HG02642 (cell line): ENCODE results near the gene TECTA.
"Not testable (repeated sequence)": the region's sequence is repeated elsewhere in the genome, so short reads cannot be mapped to it uniquely, and the experiment has no call there.

Experiments
- ATAC-seq: cut with Tn5 transposase; IDR thresholded peaks from one replicate; pipeline ENCODE4 v1.9.1; 2021; ENCODE audit warnings: mild to moderate bottlenecking; ENCODE audit not compliant: unreplicated experiment, poor library complexity

Gene TECTA

DNA sequence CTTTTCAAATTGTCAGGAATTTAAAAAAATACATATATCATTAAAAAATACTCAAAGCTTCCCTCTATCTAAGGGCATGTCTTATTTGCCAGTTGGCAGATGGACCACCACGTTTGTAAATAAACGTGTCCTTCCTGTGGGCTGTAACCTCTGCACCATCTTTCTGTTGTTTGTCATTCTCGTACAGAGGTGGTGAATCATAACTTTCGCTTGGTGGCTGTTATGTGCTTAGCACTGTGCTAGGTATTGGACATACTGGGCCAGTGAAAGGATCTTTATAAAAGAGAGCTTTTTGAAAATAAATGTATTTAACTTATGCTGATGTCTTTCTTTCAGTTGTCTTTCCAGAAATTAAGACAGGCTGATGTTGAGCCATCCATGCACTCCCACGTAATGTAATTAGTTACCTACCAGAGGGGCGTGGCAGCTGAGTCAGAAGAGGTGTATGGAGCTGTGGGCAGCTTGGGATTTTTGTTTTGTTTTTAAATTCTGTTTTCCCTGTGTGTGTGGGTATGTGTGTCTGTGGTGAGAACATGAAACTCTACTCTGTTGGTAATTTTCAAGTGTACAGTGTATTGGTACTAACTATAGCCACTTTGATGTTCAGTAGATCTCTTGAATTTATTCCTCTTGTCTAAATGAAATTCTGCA is 62.7 kb downstream of the TECTA start:
- no peak for ATAC-seq

DNA sequence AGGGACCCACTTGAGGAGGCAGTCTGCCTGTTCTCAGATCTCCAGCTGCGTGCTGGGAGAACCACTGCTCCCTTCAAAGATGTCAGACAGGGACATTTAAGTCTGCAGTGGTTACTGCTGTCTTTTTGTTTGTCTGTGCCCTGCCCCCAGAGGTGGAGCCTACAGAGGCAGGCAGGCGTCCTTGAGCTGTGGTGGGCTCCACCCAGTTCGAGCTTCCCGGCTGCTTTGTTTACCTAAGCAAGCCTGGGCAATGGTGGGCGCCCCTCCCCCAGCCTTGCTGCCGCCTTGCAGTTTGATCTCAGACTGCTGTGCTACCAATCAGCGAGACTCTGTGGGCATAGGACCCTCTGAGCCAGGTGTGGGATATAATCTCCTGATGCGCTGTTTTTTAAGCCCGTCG is 76.6 kb downstream of the TECTA start:
- ATAC-seq: not testable (repeated sequence)

DNA sequence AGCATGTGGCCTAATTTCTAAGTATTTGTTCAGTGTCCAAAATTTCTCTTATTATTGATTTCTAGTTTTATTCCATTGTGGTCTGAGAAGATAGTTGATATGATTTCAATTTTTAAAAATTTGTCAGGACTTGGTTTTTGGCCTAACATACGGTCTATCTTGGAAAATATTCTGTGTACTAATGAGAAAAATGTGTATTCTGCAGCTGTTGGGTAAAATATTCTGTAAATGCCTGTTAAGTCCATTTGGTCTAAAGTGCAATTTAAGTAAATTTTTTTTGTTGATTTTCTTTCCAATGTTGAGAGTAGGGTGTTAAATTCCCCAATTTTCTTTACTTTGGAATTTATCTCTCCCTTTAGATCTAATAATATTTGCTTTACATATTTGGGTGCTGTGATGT is 78.3 kb downstream of the TECTA start:
- ATAC-seq: no peak

DNA sequence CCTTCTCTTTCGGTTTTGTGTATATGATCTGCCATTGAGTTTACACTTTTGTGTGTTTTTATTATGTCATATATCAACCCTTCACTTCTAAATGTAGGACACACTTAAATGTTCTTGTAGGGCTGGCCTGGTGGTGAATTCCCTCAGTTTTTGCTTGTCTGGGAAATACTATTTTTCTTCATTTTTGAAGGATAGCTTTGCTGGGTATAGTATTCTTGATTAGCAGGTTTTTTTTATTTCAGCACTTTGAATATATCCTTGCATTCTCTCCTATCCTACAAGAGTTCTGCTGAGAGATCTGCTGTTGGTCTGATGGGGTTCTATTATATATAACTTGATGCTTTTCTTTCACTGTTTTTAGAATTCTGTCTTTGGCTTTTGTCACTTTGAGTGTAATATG is 79.1 kb downstream of the TECTA start:
- no peak for ATAC-seq

DNA sequence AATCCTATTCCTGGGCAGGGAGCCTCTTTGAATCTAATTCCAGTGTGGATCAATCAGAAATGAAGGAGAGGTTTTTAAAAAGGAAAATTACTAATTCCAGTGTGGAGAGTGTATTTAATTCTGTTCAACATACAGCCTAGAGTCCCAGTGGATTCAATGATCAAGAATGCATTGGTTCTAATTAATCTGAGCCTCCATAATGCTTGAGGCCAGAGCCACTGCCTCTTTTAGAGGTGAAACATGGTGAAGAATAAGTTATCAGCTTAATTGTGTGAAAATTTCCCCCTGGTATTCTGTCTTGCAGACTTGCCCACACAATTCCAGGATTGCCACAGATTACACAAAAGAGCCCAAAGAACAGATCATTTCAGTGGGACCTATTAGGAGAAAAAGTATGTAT is 87.7 kb downstream of the TECTA start:
- no peak for ATAC-seq

DNA sequence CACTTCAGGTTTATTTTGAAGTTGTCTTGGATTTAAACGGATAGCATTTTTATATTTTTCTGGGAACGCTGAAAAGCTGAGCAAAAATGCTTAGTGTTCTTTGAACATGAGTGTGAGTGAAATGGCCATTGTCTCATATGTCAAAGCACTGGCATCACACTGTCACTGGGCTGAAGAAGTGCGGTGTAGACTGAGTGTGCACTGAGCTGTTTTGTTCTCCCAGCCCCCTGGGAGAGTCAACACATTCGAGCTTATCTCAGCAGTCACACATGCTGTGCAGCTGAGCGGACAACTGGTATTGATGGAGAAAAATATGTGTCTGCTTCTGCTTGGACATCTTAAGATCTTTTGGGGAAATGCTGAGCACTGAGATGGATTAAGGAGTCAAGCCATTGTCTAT is 90.8 kb downstream of the TECTA start:
- no peak for ATAC-seq

DNA sequence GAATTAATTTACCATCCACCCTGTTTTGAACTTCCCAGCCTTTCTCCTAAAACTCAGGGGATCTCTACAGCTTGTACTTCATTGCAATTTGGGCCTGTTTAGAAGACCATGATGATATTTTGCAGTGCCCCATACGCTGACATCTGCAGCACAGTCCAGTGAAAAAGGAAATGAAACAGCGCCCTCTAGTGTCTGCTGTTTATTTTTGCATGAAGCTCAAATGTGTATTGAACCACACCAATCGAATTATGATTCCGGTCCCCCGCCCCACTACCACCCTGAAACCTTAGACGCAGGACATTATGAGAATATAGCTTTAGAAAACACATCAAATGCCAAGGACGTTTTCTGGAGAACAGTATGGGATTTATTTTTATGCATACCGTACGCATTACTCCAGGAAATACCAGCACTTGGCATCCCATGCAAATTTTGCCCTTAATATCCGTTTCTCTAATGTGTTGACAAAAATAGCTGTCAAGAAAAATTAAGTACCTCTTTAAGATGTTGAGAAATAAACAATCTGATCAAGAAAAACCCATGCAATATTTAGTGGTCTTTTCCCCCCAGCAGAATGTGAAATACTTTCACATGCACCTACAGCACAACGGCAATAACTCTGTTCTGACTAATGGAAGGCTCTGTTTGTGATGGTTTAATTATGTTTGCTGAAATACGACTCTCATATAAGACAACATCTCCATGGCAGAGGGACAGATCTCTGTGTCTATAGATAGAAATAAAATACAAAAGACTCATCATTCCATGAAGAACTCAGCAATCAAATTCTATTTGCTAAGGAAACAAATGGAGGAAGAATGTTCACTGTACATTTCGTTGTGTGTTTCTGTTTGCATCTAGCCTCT is 93.9 kb downstream of the TECTA start:
- ATAC-seq: no peak

DNA sequence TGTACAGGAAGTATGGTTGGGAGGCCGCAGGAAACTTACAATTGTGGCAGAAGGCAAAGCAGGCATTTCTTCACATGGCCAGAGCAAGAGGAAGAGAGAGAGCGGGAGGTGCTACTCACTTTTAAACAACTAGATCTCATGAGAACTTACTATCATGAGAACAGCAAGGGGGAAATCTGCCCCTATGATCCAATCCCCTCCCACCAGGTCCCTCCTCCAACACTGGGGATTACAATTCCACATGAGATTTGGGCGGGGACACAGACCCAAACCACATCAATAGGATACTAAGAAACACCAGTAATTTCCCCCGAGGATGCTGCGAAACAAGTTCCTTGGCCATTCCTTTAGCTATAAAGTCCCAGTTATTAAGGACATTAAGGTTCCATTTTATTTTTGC is 97.4 kb downstream of the TECTA start:
- ATAC-seq: no peak

DNA sequence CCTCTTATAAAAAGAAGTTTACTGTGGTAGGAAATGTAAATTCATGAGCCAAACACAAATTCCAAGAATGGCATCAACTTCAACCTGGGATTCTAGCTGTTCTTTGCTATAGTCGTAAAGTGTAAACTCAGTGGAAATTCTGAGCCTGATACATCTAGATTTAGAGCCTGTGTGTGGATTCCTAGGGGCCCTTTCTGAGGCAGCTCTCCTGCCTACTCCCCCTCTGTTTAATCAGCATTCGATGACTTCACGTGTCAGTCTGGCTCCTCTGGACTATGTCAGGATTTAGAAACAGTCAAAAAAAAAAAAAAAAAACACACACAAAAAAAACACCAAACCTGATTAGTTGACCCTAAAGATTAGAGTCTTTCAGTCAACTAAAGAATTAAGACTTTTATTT is 98.5 kb downstream of the TECTA start:
- ATAC-seq: no peak

DNA sequence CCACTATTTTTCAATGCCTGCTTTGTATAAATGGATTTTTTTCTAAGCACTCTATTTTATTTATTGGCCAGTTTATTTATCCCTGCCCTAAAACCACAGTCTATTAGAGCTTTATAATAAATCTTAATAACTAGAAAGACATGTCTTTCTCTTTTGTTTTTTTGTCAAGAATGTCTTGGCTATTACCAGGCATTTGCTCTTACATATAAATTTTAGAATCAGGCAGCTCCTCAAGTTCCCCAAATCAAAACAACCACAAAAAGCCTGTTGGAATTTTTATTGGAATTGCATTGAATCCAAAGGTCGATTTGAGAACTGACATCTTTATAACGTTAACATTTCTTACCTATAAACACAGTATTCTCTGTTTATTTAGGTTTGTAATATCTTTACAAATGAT is 105.8 kb downstream of the TECTA start:
- ATAC-seq: no peak

DNA sequence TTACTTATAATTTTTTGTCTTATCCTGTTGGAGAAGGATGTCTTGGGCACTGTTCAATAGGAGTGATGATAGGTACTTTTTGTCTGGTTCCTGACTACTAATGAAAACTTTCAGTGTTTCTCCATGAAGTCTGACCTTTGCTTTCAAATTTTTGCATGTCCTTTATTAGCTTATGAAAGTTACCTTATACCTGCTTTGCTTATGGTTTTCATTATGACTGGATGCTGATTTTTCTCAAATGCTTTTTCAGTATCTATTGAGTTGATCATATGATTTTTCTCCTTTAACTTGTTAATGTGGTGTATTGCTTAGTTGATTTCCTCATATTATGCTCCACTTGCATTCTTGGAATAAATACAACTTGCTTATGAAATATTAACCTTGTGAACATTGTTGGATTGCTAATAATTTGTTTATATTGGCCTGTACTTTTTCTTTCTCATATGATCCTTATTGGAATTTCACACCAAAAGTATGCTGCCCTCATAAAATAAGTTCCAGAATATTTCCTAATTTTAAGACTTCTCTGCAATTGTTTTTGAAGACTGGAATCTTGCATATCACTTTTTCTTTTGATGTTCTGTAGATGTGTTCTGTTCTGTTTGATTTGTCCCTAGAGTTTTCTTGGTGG is 106.6 kb downstream of the TECTA start:
- ATAC-seq: no peak

DNA sequence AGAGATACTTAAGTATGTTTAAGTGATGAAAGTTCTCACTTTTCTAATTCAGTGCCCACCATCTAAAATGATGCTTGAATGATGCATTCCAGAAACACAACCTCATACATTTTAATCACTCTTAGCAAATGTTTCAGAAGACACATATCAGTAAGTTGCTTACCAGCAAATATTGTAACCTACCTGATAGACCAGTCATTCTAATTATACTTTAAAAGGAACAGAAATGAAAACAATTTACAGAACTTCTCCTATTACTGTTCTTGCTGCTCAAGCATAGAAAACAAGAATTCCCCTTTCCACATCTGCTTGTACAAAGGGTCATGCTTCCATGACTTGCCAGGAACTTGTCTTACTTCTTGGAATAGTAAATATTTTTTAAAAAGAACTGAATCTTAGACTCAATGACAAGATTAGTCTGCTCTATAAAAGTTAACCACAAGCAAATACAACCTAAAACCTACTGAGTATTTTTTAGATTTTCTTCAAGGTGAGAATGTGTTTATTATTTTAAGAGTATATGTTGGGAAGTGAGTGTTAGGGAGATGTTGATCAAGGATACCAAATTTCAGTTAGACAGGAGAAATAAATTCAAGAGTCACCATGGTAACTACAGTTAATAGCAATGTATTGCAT is 109.5 kb downstream of the TECTA start:
- no peak for ATAC-seq

DNA sequence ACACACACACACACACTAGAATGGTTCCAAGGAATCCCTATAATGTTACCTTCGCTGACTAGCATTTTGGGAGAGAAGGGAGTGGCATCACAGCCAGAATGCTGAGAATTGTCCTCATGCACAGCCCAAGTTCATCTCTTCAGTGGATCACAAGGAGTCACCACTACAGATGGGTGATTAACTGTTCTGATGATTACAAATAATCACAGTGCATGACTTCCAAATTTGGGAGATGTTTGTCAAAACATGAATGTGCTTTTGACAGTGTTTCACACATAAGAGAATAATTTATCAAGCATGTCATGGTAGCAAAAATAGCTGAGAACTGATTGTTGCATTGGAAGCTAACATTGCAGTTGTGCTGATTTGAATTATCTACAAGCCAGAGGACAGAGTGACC is 110.6 kb downstream of the TECTA start:
- ATAC-seq: no peak

DNA sequence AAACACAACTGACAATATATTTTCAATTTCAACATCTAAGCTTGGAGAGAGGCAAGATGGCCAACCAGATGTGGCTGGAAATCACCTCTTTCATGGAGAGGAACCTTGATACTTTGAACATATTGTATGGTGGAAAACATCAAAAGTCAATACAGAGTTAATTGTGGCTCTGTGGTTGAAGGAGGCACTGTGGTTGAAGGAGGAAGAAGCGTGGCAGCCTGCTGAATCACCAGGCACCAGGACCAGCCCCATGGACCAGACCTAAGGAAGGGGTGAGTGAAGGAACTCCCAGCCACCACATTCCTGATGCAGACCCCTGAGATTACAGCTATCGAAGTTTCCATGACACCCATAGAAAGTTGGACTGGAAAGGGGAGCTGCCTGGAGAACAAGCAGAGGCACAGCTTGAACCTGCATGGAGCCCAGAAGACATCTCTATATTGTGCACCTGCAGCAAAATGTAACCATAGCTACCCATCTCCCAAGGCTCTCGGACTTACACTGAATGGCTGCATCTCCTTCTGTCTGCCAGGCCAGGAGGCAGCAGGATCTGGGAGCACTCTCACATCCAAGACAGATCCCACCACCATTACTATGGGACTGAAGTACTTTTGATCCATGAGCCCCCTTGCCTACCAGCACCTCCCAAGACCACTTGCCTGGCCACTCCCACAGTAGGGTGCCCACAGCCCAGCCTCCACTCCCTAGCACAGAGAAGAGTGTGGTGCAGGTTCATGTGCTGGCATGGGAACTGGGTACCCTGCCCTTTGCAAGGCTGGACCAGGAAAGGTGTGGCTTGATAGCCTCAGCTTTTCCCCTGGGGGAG is 111.7 kb downstream of the TECTA start:
- no peak for ATAC-seq

DNA sequence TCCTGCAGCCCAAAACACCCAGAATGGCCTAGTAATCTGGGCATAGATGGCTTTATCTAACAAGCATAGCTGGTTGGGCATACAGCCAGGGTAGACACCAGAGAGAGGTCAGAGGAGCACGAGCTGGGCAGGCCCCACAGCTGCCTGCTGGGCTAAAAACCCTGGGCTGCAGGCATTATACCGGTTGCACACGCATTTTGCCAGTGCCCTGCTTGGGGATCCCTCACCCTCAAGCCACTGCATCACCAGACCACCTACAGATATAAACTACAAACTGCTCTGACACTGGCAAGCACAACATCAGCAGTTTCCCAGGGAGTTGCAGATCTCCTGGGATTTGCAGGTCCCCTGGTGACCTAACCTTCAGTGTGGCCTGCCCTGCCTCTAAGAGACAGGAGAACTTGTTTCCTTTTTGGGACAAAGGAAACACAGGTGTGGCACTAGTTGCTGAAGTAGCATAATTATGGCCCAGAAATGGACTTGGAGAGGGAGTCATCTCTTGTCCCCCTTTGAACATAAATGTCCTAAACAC is 112.4 kb downstream of the TECTA start:
- ATAC-seq: no peak

DNA sequence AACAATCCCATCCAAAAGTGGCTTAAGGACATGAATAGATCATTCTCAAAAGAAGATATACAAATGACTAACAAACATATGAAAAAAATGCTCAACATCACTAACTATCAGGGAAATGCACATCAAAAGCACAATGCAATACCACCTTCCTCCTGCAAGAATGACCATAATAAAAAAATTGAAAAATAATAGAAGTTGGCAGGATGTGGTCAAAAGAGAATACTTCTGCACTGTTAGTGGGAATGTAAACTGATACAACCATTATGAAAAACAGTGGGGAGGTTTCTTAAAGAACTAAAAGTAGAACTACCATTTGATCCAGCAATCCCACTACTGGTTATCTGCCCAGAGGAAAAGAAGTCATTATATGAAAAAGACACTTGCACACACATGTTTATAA is 113.8 kb downstream of the TECTA start:
- no peak for ATAC-seq

DNA sequence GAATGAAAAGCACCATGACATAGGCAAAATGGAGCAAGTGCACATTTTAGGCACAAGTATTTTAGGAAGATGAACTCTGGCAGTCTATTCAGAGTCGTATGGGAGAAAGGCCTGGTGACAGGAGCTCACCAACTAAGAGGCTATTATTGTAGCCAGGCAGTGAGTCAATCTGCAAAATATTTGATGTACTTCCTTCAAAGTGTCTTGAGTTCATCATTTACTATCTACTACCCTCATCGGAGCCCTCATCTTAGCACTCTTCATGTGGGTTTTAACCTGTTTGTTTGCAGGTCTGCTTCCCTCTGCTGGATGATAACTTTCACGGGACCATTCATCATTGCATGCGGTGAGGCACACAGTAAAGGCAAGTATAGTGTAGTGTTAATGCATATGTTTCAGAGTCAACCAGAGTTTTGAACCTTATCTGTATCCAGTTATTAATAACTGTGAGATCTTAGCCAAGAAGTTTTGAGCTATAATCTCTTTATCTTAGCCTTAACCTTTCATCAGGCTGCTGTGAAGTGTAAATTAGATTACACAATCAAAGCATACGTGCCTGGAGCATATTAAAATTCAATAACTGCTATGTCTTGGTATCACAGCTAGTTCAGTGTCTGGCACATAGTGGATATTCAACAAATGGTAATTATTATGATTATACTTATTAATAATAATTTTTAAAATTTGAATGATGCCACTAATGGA is 120.6 kb downstream of the TECTA start:
- no peak for ATAC-seq

DNA sequence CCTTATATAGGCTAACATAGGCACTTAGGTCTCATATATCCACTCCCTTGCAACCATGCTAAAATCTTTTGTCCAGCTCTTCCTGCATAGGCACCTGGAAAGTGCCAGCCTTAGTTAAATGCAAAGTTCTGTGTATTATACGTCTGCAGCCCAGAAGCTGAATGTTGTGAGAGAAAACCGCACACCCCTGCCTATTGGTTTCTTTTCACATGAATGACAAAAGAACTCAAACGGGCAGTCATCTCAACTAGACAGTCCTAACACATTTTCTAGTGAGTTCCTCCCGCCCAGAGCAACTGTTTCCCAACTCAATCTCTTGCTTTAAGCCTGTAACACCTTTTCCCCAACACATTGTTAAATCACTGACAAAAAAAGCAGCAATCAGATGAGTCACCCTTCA is 122.1 kb downstream of the TECTA start:
- ATAC-seq: no peak

DNA sequence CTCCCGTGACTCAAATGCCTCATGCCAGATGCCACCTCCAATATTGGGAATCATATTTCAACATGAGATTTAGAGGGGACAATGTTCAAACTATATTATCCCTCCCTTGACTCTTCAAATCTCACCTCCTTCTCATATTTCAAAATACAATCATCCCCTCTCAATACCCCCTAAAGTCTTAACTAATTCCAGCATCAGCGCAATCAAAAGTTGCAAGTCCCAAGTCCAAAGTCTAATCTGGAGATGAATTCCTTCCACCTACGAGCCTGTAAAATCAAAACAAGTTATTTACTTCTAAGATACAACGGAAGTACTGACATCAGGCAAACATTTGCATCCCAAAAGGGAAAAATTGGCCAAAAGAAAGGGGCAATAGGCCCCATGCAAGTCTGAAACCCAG is 124.3 kb downstream of the TECTA start:
- ATAC-seq: no peak
